ENCODE results near the gene CD55.
A peak's percentile ranks its signal among the peaks of the same experiment; 100 is the strongest.

Gene CD55

GRCh38 chr1:207330011-207330710, 8.7 kb downstream of the CD55 start:
- DNase-seq: no peak

GRCh38 chr1:207331354-207332313, 10.2 kb downstream of the CD55 start:
- DNase-seq: no peak

GRCh38 chr1:207333009-207333600, 11.6 kb downstream of the CD55 start:
- no peak for DNase-seq

GRCh38 chr1:207333620-207334019, 12.1 kb downstream of the CD55 start:
- DNase-seq: no peak

GRCh38 chr1:207334337-207334736, 12.9 kb downstream of the CD55 start:
- no peak for DNase-seq

- DNase-seq: no peak
Measured at GRCh38 chr1:207335138-207335537, 13.7 kb downstream of the CD55 start.

GRCh38 chr1:207335695-207336363, 14.4 kb downstream of the CD55 start:
- DNase-seq: peak in 2 of 5 experiments; percentile 17 to 76

GRCh38 chr1:207336559-207337467, 15.3 kb downstream of the CD55 start:
- peak in 2 of 5 experiments; percentile 60 to 90 for DNase-seq

GRCh38 chr1:207342332-207342731, 20.9 kb downstream of the CD55 start:
- DNase-seq: no peak

GRCh38 chr1:207343675-207344074, 22.2 kb downstream of the CD55 start:
- no peak for DNase-seq

- no peak for DNase-seq
Measured at GRCh38 chr1:207344221-207344620, 22.7 kb downstream of the CD55 start.

GRCh38 chr1:207345644-207346477, 24.4 kb downstream of the CD55 start:
- peak in 1 of 5 experiments; percentile 38 for DNase-seq

GRCh38 chr1:207346513-207346912, 25.0 kb downstream of the CD55 start:
- DNase-seq: no peak

GRCh38 chr1:207349979-207350378, 28.5 kb downstream of the CD55 start:
- no peak for DNase-seq

- no peak for DNase-seq
Measured at GRCh38 chr1:207352554-207352953, 31.1 kb downstream of the CD55 start.

- DNase-seq: no peak
Measured at GRCh38 chr1:207355060-207355459, 33.6 kb downstream of the CD55 start.

- no peak for DNase-seq
Measured at GRCh38 chr1:207355513-207356295, 34.2 kb downstream of the CD55 start.

GRCh38 chr1:207361029-207361428, 39.6 kb downstream of the CD55 start:
- DNase-seq: no peak

GRCh38 chr1:207361889-207362288, 40.4 kb downstream of the CD55 start:
- DNase-seq: no peak

All from T-helper 2 cell (primary cell).